ENCODE data around the gene TMEM235.
"Not testable (repeated sequence)": the region's sequence is repeated elsewhere in the genome, so short reads cannot be mapped to it uniquely, and the experiment has no call there.

Gene TMEM235

GRCh38 chr17:78219396-78220150 lies 11.9 kb upstream of the TMEM235 start:
- DNase-seq, result no peak

GRCh38 chr17:78223061-78223460 lies 8.4 kb upstream of the TMEM235 start:
- no peak for DNase-seq

- DNase-seq, result no peak
Measured at GRCh38 chr17:78223765-78224164, 7.7 kb upstream of the TMEM235 start.

GRCh38 chr17:78224231-78225087 lies 7.0 kb upstream of the TMEM235 start:
- DNase-seq, result no peak

GRCh38 chr17:78225088-78225865 lies 6.2 kb upstream of the TMEM235 start:
- DNase-seq, result no peak

GRCh38 chr17:78226055-78226758 lies 5.2 kb upstream of the TMEM235 start:
- no peak for DNase-seq

- DNase-seq, result no peak
Measured at GRCh38 chr17:78226759-78227454, 4.5 kb upstream of the TMEM235 start.

- no peak for DNase-seq
Measured at GRCh38 chr17:78227455-78227916, 3.9 kb upstream of the TMEM235 start.

GRCh38 chr17:78228176-78228575 lies 3.3 kb upstream of the TMEM235 start:
- no peak for DNase-seq

- no peak for DNase-seq
Measured at GRCh38 chr17:78230252-78230962, 1.0 kb upstream of the TMEM235 start.

- no peak for DNase-seq
Measured at GRCh38 chr17:78231991-78232858, 794 bp downstream of the TMEM235 start.

GRCh38 chr17:78232859-78233173 lies 1.4 kb downstream of the TMEM235 start:
- no peak for DNase-seq

- DNase-seq, result no peak
Measured at GRCh38 chr17:78233678-78234077, 2.2 kb downstream of the TMEM235 start.

- DNase-seq, result no peak
Measured at GRCh38 chr17:78234261-78234865, 2.9 kb downstream of the TMEM235 start.

- not testable (repeated sequence) for DNase-seq
Measured at GRCh38 chr17:78235022-78235421, 3.6 kb downstream of the TMEM235 start.

GRCh38 chr17:78235885-78236284 lies 4.5 kb downstream of the TMEM235 start:
- no peak for DNase-seq

- DNase-seq, result no peak
Measured at GRCh38 chr17:78236362-78237127, 5.1 kb downstream of the TMEM235 start.

GRCh38 chr17:78237401-78238012 lies 6.1 kb downstream of the TMEM235 start:
- DNase-seq, result no peak

Measured in stimulated activated CD4-positive, alpha-beta T cell treated with anti-CD3 and anti-CD28 coated beads, Interleukin-4, amount 100 ng/mL, for 24 hours (primary cell).